GM21360 (cell line): Measurements from ENCODE around the gene HACD1.

Experiments used
- ATAC-seq: cut with Tn5 transposase; IDR thresholded peaks from one replicate; pipeline ENCODE4 v1.9.1; 2021; ENCODE audit warnings: mild to moderate bottlenecking, moderate library complexity; ENCODE audit not compliant: unreplicated experiment

HACD1 gene

GRCh38 chr10:17617031-17617911, at the start of gene HACD1:
Gene HACD1 (minus strand): TSS chr10:17617374. CDS start chr10:17617339, 35 bp downstream.
- ATAC-seq: peak; percentile 65

- no peak for ATAC-seq
Measured at GRCh38 chr10:17665747-17666146, 48.6 kb upstream of the HACD1 start.

GRCh38 chr10:17663450-17663849, 46.3 kb upstream of the HACD1 start:
- no peak for ATAC-seq

GRCh38 chr10:17662193-17663138, 45.3 kb upstream of the HACD1 start:
- no peak for ATAC-seq

GRCh38 chr10:17661510-17661909, 44.3 kb upstream of the HACD1 start:
- ATAC-seq: no peak

- no peak for ATAC-seq
Measured at GRCh38 chr10:17660921-17661320, 43.7 kb upstream of the HACD1 start.

GRCh38 chr10:17659365-17659764, 42.2 kb upstream of the HACD1 start:
- ATAC-seq: no peak

- ATAC-seq: no peak
Measured at GRCh38 chr10:17657103-17657500, 39.9 kb upstream of the HACD1 start.

GRCh38 chr10:17655567-17656146, 38.5 kb upstream of the HACD1 start:
- peak; percentile 92 for ATAC-seq

GRCh38 chr10:17655009-17655408, 37.8 kb upstream of the HACD1 start:
- ATAC-seq: peak; percentile 38

GRCh38 chr10:17652585-17652984, 35.4 kb upstream of the HACD1 start:
- ATAC-seq: no peak

GRCh38 chr10:17651896-17652295, 34.7 kb upstream of the HACD1 start:
- ATAC-seq: no peak

- no peak for ATAC-seq
Measured at GRCh38 chr10:17650416-17650815, 33.2 kb upstream of the HACD1 start.

- ATAC-seq: no peak
Measured at GRCh38 chr10:17649836-17650235, 32.7 kb upstream of the HACD1 start.

- no peak for ATAC-seq
Measured at GRCh38 chr10:17649052-17649451, 31.9 kb upstream of the HACD1 start.

GRCh38 chr10:17648243-17649035, 31.3 kb upstream of the HACD1 start:
- no peak for ATAC-seq

GRCh38 chr10:17647326-17647725, 30.2 kb upstream of the HACD1 start:
- ATAC-seq: no peak

GRCh38 chr10:17645621-17646345, 28.6 kb upstream of the HACD1 start:
- ATAC-seq: no peak

- peak; percentile 27 for ATAC-seq
Measured at GRCh38 chr10:17644485-17644943, 27.3 kb upstream of the HACD1 start.
